B cell (primary cell): ENCODE data around the gene ZNF737. TPM values are rescaled to one million over a fixed set of nuclear protein-coding genes. Genes with fewer than 3 reads are reported as not detected.

Experiments used
- ATAC-seq: fragments of 200-7000 bp; cut with Tn5 transposase; one replicate; pipeline ENCODE4 v1.10.0; 2021; ENCODE audit warnings: low read depth, mild to moderate bottlenecking, moderate number of reproducible peaks, moderate library complexity
- CTCF ChIA-PET: fragments of 350-600 bp; sonication (Branson Sonifier 250); formaldehyde crosslinking; loops from one replicate; lab custom pipeline; 2021; ENCODE audit warnings: antibody characterized with exemption, inconsistent platforms; lab: Charles Lee
- POLR2A ChIA-PET: fragments of 350-600 bp; sonication (Branson Sonifier 250); formaldehyde crosslinking; loops from one replicate; lab custom pipeline; 2021; ENCODE audit warnings: antibody characterized with exemption; lab: Charles Lee
- DNase-seq: peaks from one replicate; pipeline ENCODE4 v3.0.0; 2013
- H2AFZ ChIP-seq: 2 replicates; pipeline ENCODE4 v1.6.1; 2012; ENCODE audit warnings: mild to moderate bottlenecking, low read depth, low read length; ENCODE audit not compliant: insufficient read depth, poor library complexity, severe bottlenecking
- H3K27ac ChIP-seq, 2 donors: 1 replicate in 1 of 2; 2 replicates in 1 of 2; pipeline ENCODE4 v1.5.1; 2012 to 2013; ENCODE audit warnings: low read length in 2 of 2, mild to moderate bottlenecking in 2 of 2, moderate library complexity in 1 of 2
- H3K27me3 ChIP-seq, 4 experiments: fragments of 200-600 bp in 1 of 4; sonication (generic) in 1 of 4; replicated peaks in 1 of 4; 1 replicate in 2 of 4; 2 replicates in 2 of 4; pipeline versions ENCODE4 v1.6.1 to v1.7.0; 2013 to 2016; ENCODE audit warnings: low read length in 3 of 4, mild to moderate bottlenecking in 2 of 4, mixed read lengths in 1 of 4, moderate library complexity in 1 of 4; ENCODE audit not compliant: insufficient read depth in 4 of 4, control insufficient read depth in 3 of 4; ENCODE audit errors: control extremely low read depth in 1 of 4
- H3K36me3 ChIP-seq, 2 experiments: replicated peaks in 1 of 2; 1 replicate in 1 of 2; 2 replicates in 1 of 2; pipeline versions ENCODE4 v1.6.1 to v1.7.1; 2013; ENCODE audit warnings: low read length in 1 of 2; ENCODE audit not compliant: insufficient read depth in 2 of 2, control insufficient read depth in 1 of 2; ENCODE audit errors: control extremely low read depth in 1 of 2, extremely low read depth in 1 of 2
- H3K4me1 ChIP-seq, 2 donors: fragments of 200-600 bp in 1 of 2; sonication (generic) in 1 of 2; 1 replicate in 1 of 2; 2 replicates in 1 of 2; pipeline versions ENCODE4 v1.5.1 to v1.6.1; 2013 to 2017; ENCODE audit warnings: low read length in 2 of 2; ENCODE audit not compliant: control insufficient read depth in 2 of 2, insufficient read depth in 2 of 2
- H3K4me2 ChIP-seq: replicated peaks from 2 replicates; pipeline ENCODE3; 2012; ENCODE audit warnings: mild to moderate bottlenecking, low read depth, low read length; ENCODE audit not compliant: poor library complexity, severe bottlenecking
- H3K4me3 ChIP-seq, 5 experiments: fragments of 200-600 bp in 1 of 5; sonication (generic) in 1 of 5; 1 replicate in 3 of 5; 2 replicates in 2 of 5; pipeline versions ENCODE4 v1.5.1 to v1.7.0; 2011 to 2016; ENCODE audit warnings: low read length in 4 of 5, mild to moderate bottlenecking in 4 of 5, low read depth in 2 of 5, control low read depth in 1 of 5, moderate library complexity in 1 of 5; ENCODE audit not compliant: insufficient read depth in 1 of 5; ENCODE audit errors: control extremely low read depth in 1 of 5, extremely low read depth in 1 of 5
- H3K79me2 ChIP-seq: fragments of 200-600 bp; sonication (generic); one replicate; pipeline ENCODE4 v1.6.0; 2016; ENCODE audit warnings: low read length; ENCODE audit not compliant: control insufficient read depth, insufficient read depth
- H3K9ac ChIP-seq: fragments of 200-600 bp; sonication (generic); 2 replicates; pipeline ENCODE4 v1.6.1; 2017; ENCODE audit warnings: mild to moderate bottlenecking, low read length, moderate library complexity
- H3K9me3 ChIP-seq, 3 donors: one replicate each; pipeline versions ENCODE4 v1.6.1 to v1.7.1; 2013; ENCODE audit warnings: low read length in 2 of 3; ENCODE audit not compliant: control insufficient read depth in 2 of 3, insufficient read depth in 1 of 3; ENCODE audit errors: control extremely low read depth in 1 of 3
- H4K20me1 ChIP-seq: 2 replicates; pipeline ENCODE4 v1.6.0; 2012; ENCODE audit warnings: mild to moderate bottlenecking, low read length; ENCODE audit not compliant: insufficient read depth, control insufficient read depth, poor library complexity, severe bottlenecking
- H3K27ac Mint-ChIP-seq: one replicate; pipeline ENCODE4 v1.8.0; 2021; ENCODE audit warnings: mixed read lengths
- H3K27me3 Mint-ChIP-seq: one replicate; pipeline ENCODE4 v1.8.0; 2021; ENCODE audit warnings: mixed read lengths
- H3K4me1 Mint-ChIP-seq: one replicate; pipeline ENCODE4 v1.8.0; 2021; ENCODE audit warnings: mixed read lengths
- H3K4me3 Mint-ChIP-seq: one replicate; pipeline ENCODE4 v1.8.0; 2021; ENCODE audit warnings: mixed read lengths
- H3K9me3 Mint-ChIP-seq: one replicate; pipeline ENCODE4 v1.8.0; 2022; ENCODE audit warnings: mixed read lengths; ENCODE audit not compliant: insufficient read depth
- EZH2 ChIP-seq: IDR thresholded peaks from 2 replicates; pipeline ENCODE4 v1.6.1; 2012; ENCODE audit warnings: borderline replicate concordance, low read depth, mild to moderate bottlenecking, moderate library complexity, low read length; ENCODE audit not compliant: insufficient read depth, poor library complexity, severe bottlenecking
- WGBS: methylation state at CpG from one replicate; pipeline ENCODE4 v1.1.5; 2013; ENCODE audit warnings: missing lambda C conversion rate; ENCODE audit not compliant: insufficient coverage; 5-methylcytosine and 5-hydroxymethylcytosine counted together
- intact Hi-C: fragments of 100-400 bp; cut with micrococcal nuclease; formaldehyde crosslinking; loops from one replicate; pipeline ENCODE4 v1.10.0; 2022
- polyA plus RNA-seq: library from polyadenylated mRNA; depleted of rRNA; stranded (reverse); fragments of >200 nt; gene quantifications from 2 replicates; pipeline ENCODE4 v1.2.3, GENCODE V29; 2012
- total RNA-seq, 2 donors: library from RNA; stranded (reverse); fragments of 120-200 nt in 1 of 2; gene quantifications; 1 replicate in 1 of 2; 2 replicates in 1 of 2; pipeline versions ENCODE4 v1.2.3 to v1.2.4, GENCODE V29; 2013 to 2022
- TF ChIP-seq, protein P1 (sequence below): fragments of 200-600 bp; IDR thresholded peaks from one replicate; pipeline ENCODE4 v1.8.0; 2022; ENCODE audit warnings: antibody characterized with exemption, mild to moderate bottlenecking

ZNF737 gene
- total and polyA plus RNA-seq, 2 donors (not counting 1 experiment from before 2014, with no cell fraction given): 20.9 to 50.1 TPM

DNA sequence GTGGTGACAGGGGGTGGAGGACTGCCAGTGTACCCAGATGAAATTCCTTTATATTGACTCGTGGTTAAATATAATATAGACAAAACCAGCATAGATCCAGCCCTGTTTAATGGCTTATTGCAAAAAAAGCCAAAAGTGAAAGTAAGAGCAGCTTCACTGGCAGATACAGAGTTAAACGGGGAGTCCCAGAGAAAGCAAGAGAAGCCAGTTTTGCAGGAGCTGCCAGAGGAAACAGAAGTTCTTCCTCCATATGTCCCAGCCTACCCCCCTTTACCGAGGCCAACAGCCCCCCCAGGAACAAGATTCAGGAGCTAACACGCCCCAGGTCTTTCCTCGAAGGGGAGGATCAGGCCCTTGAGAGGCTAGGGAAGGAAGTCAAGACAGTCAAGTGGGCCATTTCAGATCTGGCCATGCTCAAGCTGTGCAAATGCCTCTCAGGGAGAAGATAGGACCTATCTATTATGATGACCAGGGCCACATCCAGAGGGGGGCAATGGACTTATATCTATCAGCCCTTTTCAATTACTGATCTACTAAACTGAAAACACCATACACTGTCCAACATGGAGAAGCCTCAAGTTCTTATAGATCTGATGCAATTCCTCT lies 47.2 kb upstream of the ZNF737 start:
- Mint-ChIP-seq H3K9me3 (peaks cover 25% of the 10 kb centered on the region), H3K4me3 (no peak overlapping the region), H3K27ac (no peak overlapping the region), H3K27me3 (no peaks in the 10 kb centered on the region), H3K4me1 (peaks cover 6% of the 10 kb centered on the region)
- Histone ChIP-seq H3K4me2 (no peak overlapping the region), H3K36me3 (no peaks in the 10 kb centered on the region), H2AFZ (no peak overlapping the region), H3K4me3 (no peak overlapping the region), H3K9me3 (peaks cover 5 to 41% (median 22%) of the 10 kb centered on the region in 3 donors), H3K27ac (no peak overlapping the region), H3K9ac (no peak overlapping the region), H4K20me1 (no peaks in the 10 kb centered on the region), H3K27me3 (no peaks in the 10 kb centered on the region), H3K79me2 (no peaks in the 10 kb centered on the region), H3K4me1 (no peaks in the 10 kb centered on the region)
- intact Hi-C loops: no loop called here
- CTCF ChIA-PET: interaction anchor here (0.6 kb wide), 1 partner anchor 213 kb away, joined by 4 read pairs; no protein-coding TSS in a partner anchor
- POLR2A ChIA-PET: no interaction called here
- TF ChIP-seq, protein P1, sequence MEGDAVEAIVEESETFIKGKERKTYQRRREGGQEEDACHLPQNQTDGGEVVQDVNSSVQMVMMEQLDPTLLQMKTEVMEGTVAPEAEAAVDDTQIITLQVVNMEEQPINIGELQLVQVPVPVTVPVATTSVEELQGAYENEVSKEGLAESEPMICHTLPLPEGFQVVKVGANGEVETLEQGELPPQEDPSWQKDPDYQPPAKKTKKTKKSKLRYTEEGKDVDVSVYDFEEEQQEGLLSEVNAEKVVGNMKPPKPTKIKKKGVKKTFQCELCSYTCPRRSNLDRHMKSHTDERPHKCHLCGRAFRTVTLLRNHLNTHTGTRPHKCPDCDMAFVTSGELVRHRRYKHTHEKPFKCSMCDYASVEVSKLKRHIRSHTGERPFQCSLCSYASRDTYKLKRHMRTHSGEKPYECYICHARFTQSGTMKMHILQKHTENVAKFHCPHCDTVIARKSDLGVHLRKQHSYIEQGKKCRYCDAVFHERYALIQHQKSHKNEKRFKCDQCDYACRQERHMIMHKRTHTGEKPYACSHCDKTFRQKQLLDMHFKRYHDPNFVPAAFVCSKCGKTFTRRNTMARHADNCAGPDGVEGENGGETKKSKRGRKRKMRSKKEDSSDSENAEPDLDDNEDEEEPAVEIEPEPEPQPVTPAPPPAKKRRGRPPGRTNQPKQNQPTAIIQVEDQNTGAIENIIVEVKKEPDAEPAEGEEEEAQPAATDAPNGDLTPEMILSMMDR: no peak
- TF ChIP-seq EZH2: no peak
- no peak for DNase-seq
- 47% methylated on average over 3 of the region's 5 CpGs for WGBS
- ATAC-seq: no peak

GRCh38 chr19:20611866-20612265 lies 46.3 kb upstream of the ZNF737 start:
- no peak overlapping the region for H2AFZ ChIP-seq
- Mint-ChIP-seq H3K4me1 (peaks cover 6% of the 10 kb centered on the region), H3K27ac (no peak overlapping the region), H3K9me3 (peaks cover 22% of the 10 kb centered on the region), H3K4me3 (no peak overlapping the region), H3K27me3 (no peaks in the 10 kb centered on the region)
- CTCF ChIA-PET: no interaction called here
- H3K4me2 ChIP-seq: no peak overlapping the region
- H4K20me1 ChIP-seq: no peaks in the 10 kb centered on the region
- no peaks in the 10 kb centered on the region for H3K4me1 ChIP-seq
- no peak overlapping the region for H3K4me3 ChIP-seq
- TF ChIP-seq, protein P1: no peak
- no peak for TF ChIP-seq EZH2
- POLR2A ChIA-PET: no interaction called here
- intact Hi-C loops: no loop called here
- DNase-seq (no peak), ATAC-seq (no peak)
- H3K27ac ChIP-seq: no peak overlapping the region
- 86% methylated on average over 4 of the region's 6 CpGs for WGBS
- H3K36me3 ChIP-seq: no peaks in the 10 kb centered on the region
- no peak overlapping the region for H3K9ac ChIP-seq
- peaks cover 3 to 45% (median 13%) of the 10 kb centered on the region in 3 donors for H3K9me3 ChIP-seq
- H3K27me3 ChIP-seq: no peaks in the 10 kb centered on the region
- H3K79me2 ChIP-seq: no peaks in the 10 kb centered on the region
